ENCODE measurements around the gene PAPOLA.
"Not testable (repeated sequence)": the region's sequence is repeated elsewhere in the genome, so short reads cannot be mapped to it uniquely, and the experiment has no call there.

PAPOLA gene

GRCh38 chr14:96503306-96503679, 1.1 kb downstream of the PAPOLA start:
- DNase-seq: no peak

DNA sequence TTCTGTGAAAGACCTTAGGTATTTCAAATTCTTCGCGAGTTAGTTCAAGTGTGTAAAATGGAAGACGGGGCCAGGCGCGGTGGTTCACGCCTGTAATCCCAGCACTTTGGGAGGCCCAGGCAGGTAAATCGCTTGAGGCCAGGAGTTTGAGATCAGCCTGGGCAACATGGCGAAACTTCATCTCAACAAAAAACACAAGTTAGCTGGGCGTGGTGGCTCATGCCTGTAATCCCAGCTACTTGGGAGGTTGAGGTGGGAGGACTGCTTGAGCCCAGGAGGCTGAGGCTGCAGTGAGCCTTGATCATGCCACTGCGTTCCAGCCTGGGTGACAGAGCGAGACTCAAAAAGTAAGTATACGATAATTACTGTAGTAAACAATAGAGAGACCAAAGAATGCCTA, 2.2 kb downstream of the PAPOLA start:
- not testable (repeated sequence) for DNase-seq

- DNase-seq: no peak
These were observed 5.5 kb downstream of the PAPOLA start for GRCh38 chr14:96507723-96508122.

DNA sequence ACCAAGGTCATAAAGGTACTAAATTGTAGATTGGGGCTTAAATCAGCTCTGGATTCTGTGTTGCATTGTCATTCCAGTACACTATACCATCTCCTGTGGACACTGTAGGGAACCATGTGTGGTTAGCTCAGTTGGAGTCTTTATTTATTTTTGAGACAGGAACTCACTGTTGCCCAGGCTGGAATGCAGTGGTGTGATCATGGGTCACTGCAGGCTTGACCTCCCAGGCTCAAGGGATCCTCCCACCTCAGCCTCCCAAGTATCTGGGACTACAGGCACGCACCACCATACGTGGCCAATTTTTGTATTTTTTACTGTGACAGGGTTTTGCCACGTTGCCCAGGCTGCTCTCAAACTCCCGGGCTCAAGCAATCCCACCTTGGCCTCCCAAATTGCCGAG, 6.7 kb downstream of the PAPOLA start:
- DNase-seq: no peak

DNA sequence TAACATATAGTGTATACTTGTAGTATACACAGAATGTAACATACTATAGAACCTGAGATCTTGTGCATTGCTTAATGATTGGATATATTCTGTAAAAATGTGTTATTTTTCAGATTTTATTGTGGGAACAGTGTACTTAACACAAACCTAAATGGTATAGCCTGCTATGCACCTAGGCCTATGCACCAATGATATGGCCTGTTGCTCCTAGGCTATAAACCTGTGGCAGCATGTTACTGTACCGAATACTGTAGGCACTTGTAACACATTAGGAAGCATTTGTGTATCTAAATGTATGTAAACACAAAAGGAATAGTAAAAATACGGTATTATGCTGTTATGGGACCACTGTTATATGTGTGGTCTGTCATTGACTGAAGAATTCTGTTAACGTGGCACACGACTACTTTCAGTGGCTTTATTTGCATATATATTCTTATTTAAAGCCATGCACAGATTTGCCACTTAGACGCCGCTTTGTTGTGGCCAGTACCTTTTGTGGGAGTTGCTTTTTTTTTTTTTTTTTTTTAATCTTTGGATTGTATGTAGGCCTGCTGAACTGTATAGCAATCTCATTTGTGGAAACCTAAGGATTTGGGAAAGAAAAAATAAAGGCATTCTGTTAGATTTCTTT, 7.4 kb downstream of the PAPOLA start:
- DNase-seq: no peak

DNA sequence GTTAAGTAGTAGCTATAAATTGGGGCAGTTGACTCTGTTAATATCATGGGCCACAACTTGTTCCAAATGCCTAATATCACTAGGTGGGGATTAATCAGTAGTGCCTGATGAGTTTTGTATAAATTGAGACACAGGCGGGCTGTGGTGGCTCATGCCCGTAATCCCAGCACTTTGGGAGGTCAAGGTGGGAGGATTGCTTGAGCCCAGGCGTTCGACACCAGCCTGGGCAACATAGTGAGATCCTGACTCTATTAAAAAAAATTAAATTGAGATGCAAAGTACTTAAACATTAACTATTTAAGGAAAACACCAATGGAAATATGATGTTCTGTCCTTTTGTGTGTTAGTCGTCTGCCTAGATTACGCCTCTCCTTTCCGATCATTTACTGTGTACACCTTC, 9.0 kb downstream of the PAPOLA start:
- no peak for DNase-seq

DNA sequence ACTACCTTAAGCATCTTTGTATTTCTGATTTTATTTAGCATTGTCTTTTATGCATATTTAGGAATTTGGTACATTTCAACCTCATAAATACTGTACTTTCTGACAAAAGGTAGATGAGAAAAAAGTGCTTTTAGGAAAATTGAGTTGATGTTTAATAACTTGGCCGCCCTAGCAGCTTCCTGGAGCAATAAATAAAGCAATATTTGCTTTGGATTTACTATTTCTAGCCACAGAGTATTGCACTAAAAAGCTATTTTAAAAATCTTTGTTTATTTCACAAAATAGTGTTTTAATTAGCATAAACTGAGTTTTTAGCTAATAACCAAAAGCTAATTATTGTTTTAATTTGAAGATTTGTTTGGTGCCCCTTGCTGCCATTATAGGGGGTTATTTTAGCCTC, 9.5 kb downstream of the PAPOLA start:
- no peak for DNase-seq

- DNase-seq: no peak
These were observed 9.9 kb downstream of the PAPOLA start for GRCh38 chr14:96512122-96512521.

DNA sequence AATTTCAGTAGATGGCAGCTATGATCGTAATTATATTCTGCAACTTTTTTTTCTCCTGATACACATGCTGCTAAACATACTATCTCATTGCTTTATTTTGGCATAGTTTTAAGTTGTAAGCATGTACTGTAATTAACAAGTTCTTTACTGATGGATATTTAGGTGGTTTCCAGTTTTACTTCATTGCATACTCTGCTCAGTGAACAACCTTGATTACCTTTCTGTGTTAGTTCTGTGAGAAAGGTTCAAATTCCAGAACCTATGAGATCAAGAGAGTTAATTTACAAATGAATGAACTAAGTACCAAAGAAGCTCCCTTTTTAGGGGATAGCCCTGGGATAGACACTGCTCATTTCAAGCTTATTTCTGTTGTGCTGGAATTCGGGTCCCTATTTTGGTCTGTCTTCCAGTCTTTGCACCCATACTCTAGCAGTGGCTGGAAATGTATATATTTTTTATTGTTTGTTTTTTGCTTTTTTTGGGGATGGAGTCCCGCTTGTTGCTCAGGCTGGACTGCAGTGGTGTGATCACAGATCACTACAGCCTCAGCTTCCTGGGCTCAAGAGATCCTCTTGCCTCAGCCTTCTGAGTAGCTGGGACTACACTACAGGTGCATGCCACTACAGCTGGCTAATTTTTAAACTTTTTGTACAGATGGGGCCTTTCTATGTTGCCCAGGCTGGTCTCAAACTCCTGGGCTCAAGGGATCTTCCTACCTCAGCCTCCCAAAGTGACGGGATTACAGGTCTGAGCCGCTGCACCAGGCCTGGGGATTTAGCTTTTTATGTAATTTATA, 10.6 kb downstream of the PAPOLA start:
- no peak for DNase-seq

- DNase-seq: no peak
These were observed 12.5 kb downstream of the PAPOLA start for GRCh38 chr14:96514694-96515093.

DNA sequence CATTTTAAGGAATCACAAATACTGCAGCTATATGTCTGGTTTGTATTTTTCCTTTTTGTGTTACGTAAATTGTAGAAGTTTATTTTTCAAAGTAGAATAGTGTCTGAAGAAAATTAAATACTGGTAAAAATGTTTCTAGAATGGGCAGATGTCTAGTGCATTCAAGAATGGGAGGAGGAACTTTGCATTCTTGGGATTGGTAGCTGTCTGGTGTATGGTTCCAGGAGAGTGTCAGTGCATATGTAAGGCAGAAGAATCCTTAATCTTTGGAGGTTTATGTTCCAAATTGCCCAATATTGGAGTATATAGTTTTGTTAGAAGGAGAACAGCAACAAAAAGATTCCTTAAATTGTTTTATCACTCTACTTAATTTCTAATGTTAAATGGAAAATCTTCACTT, 13.5 kb downstream of the PAPOLA start:
- no peak for DNase-seq

DNA sequence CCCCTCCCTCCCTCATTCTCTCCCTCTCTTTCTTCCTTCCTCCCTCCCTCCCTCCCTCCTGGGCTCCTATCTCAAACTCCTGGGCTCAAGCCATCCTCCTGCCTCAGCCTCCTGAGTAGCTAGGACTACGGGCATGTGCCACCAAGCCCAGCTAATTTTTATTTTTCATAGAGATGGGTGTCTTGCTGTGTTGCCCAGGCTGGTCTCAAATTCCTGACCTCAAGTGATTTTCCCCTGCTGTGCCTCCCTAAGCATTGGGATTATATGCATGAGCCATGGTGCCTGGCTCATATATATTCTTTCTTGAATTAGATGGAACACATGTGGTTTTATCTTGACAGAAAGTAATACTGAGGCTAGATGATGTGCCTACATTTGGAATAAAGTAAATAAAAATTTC, 14.2 kb downstream of the PAPOLA start:
- DNase-seq: no peak

DNA sequence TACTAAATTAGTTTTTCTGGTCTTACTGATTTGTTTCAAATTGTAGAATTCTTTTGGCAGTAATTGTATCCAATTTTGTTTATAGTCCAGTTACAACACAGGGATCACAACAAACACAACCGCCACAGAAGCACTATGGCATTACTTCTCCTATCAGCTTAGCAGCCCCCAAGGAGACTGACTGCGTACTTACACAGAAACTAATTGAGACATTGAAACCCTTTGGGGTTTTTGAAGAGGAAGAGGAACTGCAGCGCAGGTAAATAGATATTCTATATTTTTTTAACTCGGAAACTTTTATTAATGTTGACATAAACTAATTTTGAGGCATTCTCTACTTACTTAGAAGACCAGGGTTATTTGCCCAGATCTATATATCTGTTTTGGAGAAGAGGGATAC, 17.8 kb downstream of the PAPOLA start:
- DNase-seq: no peak

DNA sequence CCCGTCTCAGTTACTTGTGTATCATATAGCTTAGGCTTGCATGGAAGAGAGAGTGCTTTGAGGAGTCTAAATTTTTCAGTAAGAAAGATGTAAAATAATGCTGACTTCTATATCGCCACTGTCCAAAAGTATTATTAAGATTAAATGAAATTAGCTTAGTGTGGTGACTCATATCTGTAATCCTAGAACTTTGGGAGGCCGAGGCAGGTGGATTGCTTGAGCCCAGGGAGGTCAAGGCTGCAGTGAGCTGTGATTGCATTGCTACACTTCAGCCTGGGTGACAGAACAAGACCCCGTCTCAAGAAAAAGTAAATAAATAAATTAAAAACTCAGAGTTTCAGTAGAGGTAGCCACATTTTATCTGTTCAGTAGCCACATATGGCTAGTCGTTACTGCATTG, 23.3 kb downstream of the PAPOLA start:
- no peak for DNase-seq

DNA sequence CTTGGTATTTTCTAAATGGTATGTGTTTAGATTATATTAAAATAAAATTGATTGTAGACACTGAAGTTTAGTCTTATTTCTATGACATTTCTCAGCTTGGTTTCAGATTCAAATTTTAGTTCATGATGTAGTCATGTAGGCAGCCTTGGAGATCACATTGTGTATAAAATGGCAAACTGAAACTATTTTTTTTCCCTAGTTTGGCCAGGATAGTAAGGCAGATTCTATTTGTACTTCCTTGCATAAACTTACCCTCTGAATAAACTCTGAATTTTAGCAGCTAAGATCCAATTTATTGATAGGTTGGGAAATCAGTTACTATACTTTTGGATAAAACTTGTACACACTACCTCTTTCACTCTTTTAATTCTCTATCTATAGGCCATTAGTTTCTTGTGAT, 30.4 kb downstream of the PAPOLA start:
- no peak for DNase-seq

- DNase-seq: no peak
These were observed 34.6 kb downstream of the PAPOLA start for GRCh38 chr14:96536807-96537206.

- no peak for DNase-seq
These were observed 36.2 kb downstream of the PAPOLA start for GRCh38 chr14:96538097-96538989.

DNA sequence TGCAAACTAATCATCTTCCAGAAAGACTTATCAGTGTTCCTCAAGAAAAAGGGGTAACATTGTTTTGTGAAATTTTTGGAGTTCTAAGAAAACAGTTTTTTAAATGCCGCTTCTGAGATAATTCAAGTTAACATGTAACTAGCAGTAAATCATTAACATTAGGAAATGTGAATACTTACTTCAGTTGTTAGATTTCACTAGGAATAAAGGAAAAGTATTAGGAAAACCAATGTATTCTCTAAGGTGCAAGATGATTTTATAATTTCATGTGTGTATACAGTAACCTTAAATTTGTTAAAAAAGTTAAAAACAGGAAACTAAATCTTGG, 36.8 kb downstream of the PAPOLA start:
- no peak for DNase-seq

DNA sequence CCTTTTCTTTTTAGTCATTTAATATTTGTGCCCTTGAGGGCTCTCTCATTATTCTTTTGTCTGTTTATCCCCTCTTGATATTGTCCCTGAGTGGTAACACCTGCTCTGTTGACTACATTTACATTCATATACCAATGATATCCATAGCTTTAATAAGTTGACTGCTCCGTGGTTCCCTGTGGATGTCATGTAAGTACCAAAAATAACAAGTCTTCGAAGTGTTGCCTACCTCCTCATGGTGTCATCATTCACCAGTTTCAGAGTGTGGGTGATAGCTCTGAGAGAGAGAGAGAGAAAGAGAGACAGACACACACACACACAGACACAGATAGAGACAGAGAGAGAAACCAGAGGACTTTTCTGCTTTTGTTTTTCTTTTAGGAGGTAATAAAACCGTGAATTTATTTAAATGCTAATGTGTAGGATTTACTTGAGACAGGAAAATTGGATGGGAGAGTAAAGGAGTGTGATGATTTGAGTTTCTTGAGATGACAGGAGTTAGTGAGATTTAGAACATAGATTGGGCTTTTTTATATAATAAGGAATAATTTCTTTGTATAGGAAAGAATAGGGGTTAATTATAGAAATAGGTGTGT, 52.2 kb downstream of the PAPOLA start:
- no peak for DNase-seq

- no peak for DNase-seq
These were observed 57.4 kb downstream of the PAPOLA start for GRCh38 chr14:96559571-96559970.

GRCh38 chr14:96564389-96564788, 62.2 kb downstream of the PAPOLA start:
- no peak for DNase-seq

DNA sequence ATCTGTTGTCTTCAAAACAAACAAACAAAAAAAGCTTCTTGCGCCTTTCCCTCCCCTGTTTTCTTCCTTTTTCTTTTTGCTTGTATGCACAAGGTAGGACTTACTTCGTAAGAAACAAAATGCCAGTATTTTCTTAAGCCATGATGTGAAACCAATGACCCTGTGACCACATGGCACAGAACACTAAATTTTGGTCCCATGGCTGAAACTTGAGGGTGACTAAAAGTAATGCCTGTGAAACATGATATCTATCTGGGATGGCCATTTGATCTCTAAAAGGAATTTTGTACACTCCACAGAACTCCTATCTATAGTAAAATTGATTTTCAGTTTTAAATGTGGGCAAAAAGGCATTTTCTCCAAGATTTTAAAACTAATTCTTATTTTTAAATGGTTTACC, 63.6 kb downstream of the PAPOLA start:
- no peak for DNase-seq

GRCh38 chr14:96567289-96567899, 65.2 kb downstream of the PAPOLA start:
- no peak for DNase-seq
